Astrocyte (in vitro differentiated cells and primary cell): Measurements from ENCODE around the gene ZDHHC14. TPM values are rescaled to one million over a fixed set of nuclear protein-coding genes. Genes with fewer than 3 reads are reported as not detected.
A peak's percentile ranks its signal among the peaks of the same experiment; 100 is the strongest.

Experiments
- DNase-seq: peaks from one replicate; pipeline ENCODE4 v3.0.0-alpha.2; 2010; ENCODE audit warnings: low read depth
- FAIRE-seq: peaks from 2 replicates; lab custom pipeline; 2011; peaks lifted over from hg19 to GRCh38; lab: Jason Lieb, UNC
- H2AFZ ChIP-seq: 2 replicates; pipeline ENCODE4 v1.6.0; 2012; ENCODE audit warnings: low read depth, low read length, inconsistent platforms
- H3K27ac ChIP-seq: 2 replicates; pipeline ENCODE4 v1.5.1; 2011; ENCODE audit warnings: low read depth, low read length, inconsistent platforms
- H3K27me3 ChIP-seq: 2 replicates; pipeline ENCODE4 v1.6.0; 2011; ENCODE audit warnings: low read length, inconsistent platforms; ENCODE audit not compliant: insufficient read depth
- H3K36me3 ChIP-seq: 2 replicates; pipeline ENCODE4 v1.5.1; 2011; ENCODE audit warnings: low read length, inconsistent platforms; ENCODE audit not compliant: insufficient read depth
- H3K4me1 ChIP-seq: 2 replicates; pipeline ENCODE4 v1.5.1; 2011; ENCODE audit warnings: low read length, inconsistent platforms; ENCODE audit not compliant: insufficient read depth
- H3K4me2 ChIP-seq: 2 replicates; pipeline ENCODE4 v1.6.0; 2012; ENCODE audit warnings: low read length, inconsistent platforms
- H3K4me3 ChIP-seq: 2 replicates; pipeline ENCODE4 v1.5.1; 2011; ENCODE audit warnings: low read depth, mild to moderate bottlenecking, low read length, inconsistent platforms; ENCODE audit not compliant: insufficient read depth
- H3K79me2 ChIP-seq: 2 replicates; pipeline ENCODE4 v1.6.0; 2012; ENCODE audit warnings: mild to moderate bottlenecking, low read length, inconsistent platforms; ENCODE audit not compliant: insufficient read depth
- H3K9ac ChIP-seq: 2 replicates; pipeline ENCODE4 v1.6.0; 2012; ENCODE audit warnings: mild to moderate bottlenecking, low read length, inconsistent platforms
- H3K9me3 ChIP-seq: 2 replicates; pipeline ENCODE4 v1.5.1; 2012; ENCODE audit warnings: low read depth, mild to moderate bottlenecking, low read length, inconsistent platforms; ENCODE audit not compliant: insufficient read depth
- H4K20me1 ChIP-seq: 2 replicates; pipeline ENCODE4 v1.6.0; 2012; ENCODE audit warnings: low read length, inconsistent platforms; ENCODE audit not compliant: insufficient read depth
- H3K27ac Mint-ChIP-seq: one replicate; pipeline ENCODE4 v1.8.0; 2021; ENCODE audit warnings: mild to moderate bottlenecking, mixed read lengths; ENCODE audit not compliant: unreplicated experiment
- H3K27me3 Mint-ChIP-seq: one replicate; pipeline ENCODE4 v1.8.0; 2021; ENCODE audit warnings: low read depth, mixed read lengths; ENCODE audit not compliant: unreplicated experiment
- H3K36me3 Mint-ChIP-seq: one replicate; pipeline ENCODE4 v1.8.0; 2021; ENCODE audit warnings: low read depth, mixed read lengths; ENCODE audit not compliant: unreplicated experiment
- H3K4me1 Mint-ChIP-seq: one replicate; pipeline ENCODE4 v1.8.0; 2021; ENCODE audit warnings: low read depth, mixed read lengths; ENCODE audit not compliant: unreplicated experiment
- H3K4me3 Mint-ChIP-seq: one replicate; pipeline ENCODE4 v1.8.0; 2021; ENCODE audit warnings: mild to moderate bottlenecking, moderate library complexity, mixed read lengths; ENCODE audit not compliant: unreplicated experiment
- H3K9me3 Mint-ChIP-seq: one replicate; pipeline ENCODE4 v1.8.0; 2021; ENCODE audit warnings: mild to moderate bottlenecking, mixed read lengths; ENCODE audit not compliant: unreplicated experiment
- EZH2 ChIP-seq: IDR thresholded peaks from 2 replicates; pipeline ENCODE4 v1.6.1; 2012; ENCODE audit warnings: mild to moderate bottlenecking, low read length, inconsistent platforms; ENCODE audit not compliant: insufficient read depth
- total RNA-seq: library from RNA; stranded (reverse); gene quantifications from 2 replicates; pipeline ENCODE4 v1.2.1, GENCODE V29; 2021
- TF ChIP-seq, protein P1 (sequence below): IDR thresholded peaks from 2 replicates; pipeline ENCODE4 v1.5.1; 2011; ENCODE audit warnings: low read depth, mild to moderate bottlenecking, inconsistent platforms, low read length, moderate library complexity; ENCODE audit not compliant: insufficient read depth

Gene ZDHHC14
- total RNA-seq, 1 donor from 2014 or later = 7.2 TPM

- DNase-seq (no peak), FAIRE-seq (no peak)
- Histone ChIP-seq H3K79me2 (no peaks in the 10 kb centered on the region), H3K4me3 (no peak overlapping the region), H3K4me1 (no peaks in the 10 kb centered on the region), H4K20me1 (no peaks in the 10 kb centered on the region), H3K36me3 (no peaks in the 10 kb centered on the region), H2AFZ (no peak overlapping the region), H3K27ac (no peak overlapping the region), H3K27me3 (no peaks in the 10 kb centered on the region), H3K9me3 (no peaks in the 10 kb centered on the region), H3K9ac (no peak overlapping the region), H3K4me2 (peak overlapping the region; percentile 22)
- peaks cover 7% of the 10 kb centered on the region for H3K36me3 Mint-ChIP-seq
- no peak overlapping the region for H3K4me3 Mint-ChIP-seq
- H3K4me1 Mint-ChIP-seq = peaks cover 9% of the 10 kb centered on the region
- H3K27ac Mint-ChIP-seq = no peak overlapping the region
- H3K9me3 Mint-ChIP-seq = peaks cover 3% of the 10 kb centered on the region
- TF ChIP-seq EZH2 = no peak
- TF ChIP-seq, protein P1, sequence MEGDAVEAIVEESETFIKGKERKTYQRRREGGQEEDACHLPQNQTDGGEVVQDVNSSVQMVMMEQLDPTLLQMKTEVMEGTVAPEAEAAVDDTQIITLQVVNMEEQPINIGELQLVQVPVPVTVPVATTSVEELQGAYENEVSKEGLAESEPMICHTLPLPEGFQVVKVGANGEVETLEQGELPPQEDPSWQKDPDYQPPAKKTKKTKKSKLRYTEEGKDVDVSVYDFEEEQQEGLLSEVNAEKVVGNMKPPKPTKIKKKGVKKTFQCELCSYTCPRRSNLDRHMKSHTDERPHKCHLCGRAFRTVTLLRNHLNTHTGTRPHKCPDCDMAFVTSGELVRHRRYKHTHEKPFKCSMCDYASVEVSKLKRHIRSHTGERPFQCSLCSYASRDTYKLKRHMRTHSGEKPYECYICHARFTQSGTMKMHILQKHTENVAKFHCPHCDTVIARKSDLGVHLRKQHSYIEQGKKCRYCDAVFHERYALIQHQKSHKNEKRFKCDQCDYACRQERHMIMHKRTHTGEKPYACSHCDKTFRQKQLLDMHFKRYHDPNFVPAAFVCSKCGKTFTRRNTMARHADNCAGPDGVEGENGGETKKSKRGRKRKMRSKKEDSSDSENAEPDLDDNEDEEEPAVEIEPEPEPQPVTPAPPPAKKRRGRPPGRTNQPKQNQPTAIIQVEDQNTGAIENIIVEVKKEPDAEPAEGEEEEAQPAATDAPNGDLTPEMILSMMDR = no peak
- peaks cover 29% of the 10 kb centered on the region for H3K27me3 Mint-ChIP-seq
These were observed 268.6 kb downstream of the ZDHHC14 start for GRCh38 chr6:157649311-157650260.

GRCh38 chr6:157650261-157650640, 269.3 kb downstream of the ZDHHC14 start:
- Mint-ChIP-seq H3K27ac (no peak overlapping the region), H3K36me3 (peaks cover 7% of the 10 kb centered on the region), H3K9me3 (peaks cover under 1% of the 10 kb centered on the region), H3K4me3 (no peak overlapping the region), H3K27me3 (peaks cover 32% of the 10 kb centered on the region), H3K4me1 (peaks cover 9% of the 10 kb centered on the region)
- Histone ChIP-seq H3K4me2 (peak overlapping the region; percentile 22), H3K79me2 (no peaks in the 10 kb centered on the region), H3K9ac (no peak overlapping the region), H3K4me3 (no peak overlapping the region), H4K20me1 (no peaks in the 10 kb centered on the region), H3K4me1 (no peaks in the 10 kb centered on the region), H3K27me3 (no peaks in the 10 kb centered on the region), H3K36me3 (no peaks in the 10 kb centered on the region), H3K9me3 (no peaks in the 10 kb centered on the region), H2AFZ (no peak overlapping the region), H3K27ac (no peak overlapping the region)
- FAIRE-seq = no peak
- no peak for TF ChIP-seq EZH2
- TF ChIP-seq, protein P1 = no peak
- no peak for DNase-seq

DNA sequence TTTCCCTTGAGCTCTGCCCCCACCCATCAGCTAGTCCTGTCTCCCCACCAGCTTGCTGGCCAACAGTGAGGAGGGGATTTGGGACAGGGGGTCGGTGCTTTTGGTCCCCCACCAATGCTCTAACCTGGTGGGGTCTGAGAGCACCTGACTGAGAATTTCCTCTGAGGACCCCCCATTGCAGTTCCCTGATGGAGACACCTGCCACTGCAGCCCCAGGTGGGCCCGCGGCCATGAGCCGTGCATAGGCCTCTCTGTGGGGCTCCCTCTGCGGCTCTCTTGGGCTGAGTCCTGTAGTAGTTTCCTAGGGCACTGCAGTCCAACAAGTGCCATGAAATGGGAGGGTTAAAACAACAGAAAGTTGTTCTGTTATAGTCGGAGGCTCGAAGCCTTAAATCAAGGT, 269.8 kb downstream of the ZDHHC14 start:
- Histone ChIP-seq H3K79me2 (no peaks in the 10 kb centered on the region), H2AFZ (no peak overlapping the region), H3K36me3 (no peaks in the 10 kb centered on the region), H3K27ac (no peak overlapping the region), H3K4me3 (no peak overlapping the region), H3K4me1 (no peaks in the 10 kb centered on the region), H3K9ac (no peak overlapping the region), H3K4me2 (no peak overlapping the region), H3K9me3 (no peaks in the 10 kb centered on the region), H3K27me3 (no peaks in the 10 kb centered on the region), H4K20me1 (no peaks in the 10 kb centered on the region)
- TF ChIP-seq EZH2 = no peak
- TF ChIP-seq, protein P1 = no peak
- DNase-seq (no peak), FAIRE-seq (no peak)
- no peak overlapping the region for H3K4me3 Mint-ChIP-seq
- H3K9me3 Mint-ChIP-seq = no peaks in the 10 kb centered on the region
- no peak overlapping the region for H3K27ac Mint-ChIP-seq
- H3K4me1 Mint-ChIP-seq = peaks cover 9% of the 10 kb centered on the region
- H3K27me3 Mint-ChIP-seq = peaks cover 35% of the 10 kb centered on the region
- peaks cover 7% of the 10 kb centered on the region for H3K36me3 Mint-ChIP-seq
